H1 (cell line): Measurements from ENCODE around the gene METTL22. TPM values are rescaled to one million over a fixed set of nuclear protein-coding genes. Genes with fewer than 3 reads are reported as not detected.

ENCODE experiments used
- CTCF ChIA-PET: fragments of 300-600 bp; sonication (Branson Sonifier 250); formaldehyde crosslinking; loops from one replicate; lab custom pipeline; 2021; ENCODE audit not compliant: partially characterized antibody; lab: Charles Lee
- POLR2A ChIA-PET: fragments of 300-600 bp; sonication (Branson Sonifier 250); formaldehyde crosslinking; loops from one replicate; lab custom pipeline; 2021; ENCODE audit warnings: inconsistent platforms; ENCODE audit not compliant: partially characterized antibody; lab: Charles Lee
- DNase-seq, 2 experiments: peaks; one replicate each; pipeline versions ENCODE4 v3.0.0 to v3.0.0-alpha.2; 2010 to 2022; ENCODE audit warnings: low spot score in 2 of 2, low read depth in 1 of 2, mixed read lengths in 1 of 2
- FAIRE-seq: peaks from 2 replicates; lab custom pipeline; 2011; peaks lifted over from hg19 to GRCh38; lab: Jason Lieb, UNC
- H2AFZ ChIP-seq: 2 replicates; pipeline ENCODE4 v1.8.1; 2012; ENCODE audit warnings: low read length, inconsistent platforms
- H2AK5ac ChIP-seq: 2 replicates; pipeline ENCODE4 v1.6.1; 2013; ENCODE audit warnings: low read depth, low read length
- H2BK120ac ChIP-seq: replicated peaks from 2 replicates; pipeline ENCODE3; 2013; ENCODE audit warnings: low read depth, low read length, inconsistent platforms
- H2BK12ac ChIP-seq: 2 replicates; pipeline ENCODE4 v1.6.1; 2013; ENCODE audit warnings: low read depth, low read length
- H2BK15ac ChIP-seq: 2 replicates; pipeline ENCODE4 v1.6.1; 2013; ENCODE audit warnings: low read length
- H2BK20ac ChIP-seq: 2 replicates; pipeline ENCODE4 v1.6.1; 2013; ENCODE audit warnings: low read length
- H2BK5ac ChIP-seq: 2 replicates; pipeline ENCODE4 v1.6.1; 2013; ENCODE audit warnings: low read depth, low read length
- H3K14ac ChIP-seq: 2 replicates; pipeline ENCODE4 v1.6.1; 2013; ENCODE audit warnings: inconsistent platforms; ENCODE audit not compliant: insufficient read length
- H3K18ac ChIP-seq: 2 replicates; pipeline ENCODE4 v1.6.1; 2013; ENCODE audit warnings: low read length; ENCODE audit errors: extremely low read depth
- H3K23ac ChIP-seq: 2 replicates; pipeline ENCODE4 v1.6.1; 2013; ENCODE audit warnings: inconsistent platforms; ENCODE audit not compliant: insufficient read length
- H3K23me2 ChIP-seq: 2 replicates; pipeline ENCODE4 v1.6.1; 2013; ENCODE audit warnings: low read depth, low read length
- H3K27ac ChIP-seq: 2 replicates; pipeline ENCODE4 v1.6.1; 2011; ENCODE audit warnings: low read depth, low read length, inconsistent platforms
- H3K27me3 ChIP-seq, 4 experiments: replicated peaks in 1 of 4; 1 replicate in 1 of 4; 2 replicates in 3 of 4; pipeline versions ENCODE4 v1.6.1 to v1.8.1; 2011 to 2013; ENCODE audit warnings: low read length in 3 of 4, mild to moderate bottlenecking in 3 of 4, inconsistent platforms in 2 of 4, mixed read lengths in 2 of 4, moderate library complexity in 1 of 4; ENCODE audit not compliant: control insufficient read depth in 3 of 4, insufficient read depth in 3 of 4; ENCODE audit errors: extremely low read depth in 1 of 4
- H3K36me3 ChIP-seq, 4 experiments: 2 replicates each; pipeline versions ENCODE4 v1.6.1 to v1.8.1; 2011 to 2013; ENCODE audit warnings: mild to moderate bottlenecking in 4 of 4, low read length in 3 of 4, moderate library complexity in 2 of 4, control low read depth in 1 of 4, inconsistent platforms in 1 of 4; ENCODE audit not compliant: insufficient read depth in 4 of 4, control insufficient read depth in 2 of 4
- H3K4ac ChIP-seq: replicated peaks from 2 replicates; pipeline ENCODE3; 2013; ENCODE audit warnings: low read length, low read depth, mixed read lengths, inconsistent platforms; ENCODE audit not compliant: insufficient read length
- H3K4me1 ChIP-seq, 4 experiments: replicated peaks in 1 of 4; 1 replicate in 1 of 4; 2 replicates in 3 of 4; pipeline versions ENCODE4 v1.6.1 to v1.8.1; 2011 to 2013; ENCODE audit warnings: low read length in 3 of 4, inconsistent platforms in 2 of 4, mixed read lengths in 1 of 4; ENCODE audit not compliant: insufficient read depth in 4 of 4, control insufficient read depth in 3 of 4
- H3K4me2 ChIP-seq, 2 experiments: 2 replicates each; pipeline versions ENCODE4 v1.6.1 to v1.8.1; 2011 to 2013; ENCODE audit warnings: low read depth in 2 of 2, low read length in 2 of 2, control low read depth in 1 of 2, inconsistent platforms in 1 of 2, mild to moderate bottlenecking in 1 of 2; ENCODE audit not compliant: insufficient read depth in 1 of 2
- H3K4me3 ChIP-seq, 4 experiments: fragments of 200-600, 300-600 bp in 1 of 4; sonication (generic), shearing (Covaris generic), sonication (Bioruptor Twin) in 1 of 4; 2 replicates each; pipeline versions ENCODE4 v1.5.1 to v1.8.1; 2011 to 2016; ENCODE audit warnings: low read length in 4 of 4, low read depth in 3 of 4, control low read depth in 2 of 4, inconsistent platforms in 2 of 4, mild to moderate bottlenecking in 2 of 4, mixed read lengths in 1 of 4, moderate library complexity in 1 of 4; ENCODE audit not compliant: insufficient read depth in 2 of 4; ENCODE audit errors: extremely low read depth in 1 of 4
- H3K56ac ChIP-seq: replicated peaks from 2 replicates; pipeline ENCODE3; 2013; ENCODE audit warnings: low read depth, mild to moderate bottlenecking, mixed read lengths, low read length, inconsistent platforms; ENCODE audit not compliant: insufficient read length
- H3K79me1 ChIP-seq: 2 replicates; pipeline ENCODE4 v1.6.1; 2013; ENCODE audit warnings: low read depth, low read length, control low read depth
- H3K79me2 ChIP-seq, 2 experiments: 2 replicates each; pipeline versions ENCODE4 v1.6.1 to v1.8.1; 2012 to 2013; ENCODE audit warnings: low read length in 2 of 2, mild to moderate bottlenecking in 2 of 2, inconsistent platforms in 1 of 2; ENCODE audit not compliant: insufficient read depth in 2 of 2, control insufficient read depth in 1 of 2
- H3K9ac ChIP-seq, 4 experiments: replicated peaks in 1 of 4; 1 replicate in 1 of 4; 2 replicates in 3 of 4; pipeline versions ENCODE4 v1.6.1 to v1.8.1; 2011 to 2013; ENCODE audit warnings: low read depth in 3 of 4, low read length in 3 of 4, control low read depth in 2 of 4, mild to moderate bottlenecking in 2 of 4, moderate library complexity in 2 of 4, inconsistent platforms in 1 of 4; ENCODE audit errors: extremely low read depth in 1 of 4
- H3K9me3 ChIP-seq, 2 experiments: 2 replicates each; pipeline versions ENCODE4 v1.6.1 to v1.8.1; 2012 to 2013; ENCODE audit warnings: mild to moderate bottlenecking in 2 of 2, moderate library complexity in 2 of 2, control low read depth in 1 of 2, inconsistent platforms in 1 of 2, low read depth in 1 of 2, low read length in 1 of 2, mixed read lengths in 1 of 2; ENCODE audit not compliant: insufficient read depth in 2 of 2
- H4K20me1 ChIP-seq, 2 experiments: replicated peaks in 1 of 2; 2 replicates each; pipeline versions ENCODE3 to v1.8.1; 2011 to 2013; ENCODE audit warnings: inconsistent platforms in 2 of 2, low read length in 2 of 2, mild to moderate bottlenecking in 1 of 2; ENCODE audit not compliant: insufficient read depth in 2 of 2, control insufficient read depth in 1 of 2
- H4K5ac ChIP-seq: 2 replicates; pipeline ENCODE4 v1.6.1; 2013; ENCODE audit warnings: low read length, low read depth, mixed read lengths, inconsistent platforms; ENCODE audit not compliant: insufficient read length
- H4K8ac ChIP-seq: 2 replicates; pipeline ENCODE4 v1.8.0; 2013; ENCODE audit warnings: mild to moderate bottlenecking, moderate library complexity, low read length, inconsistent platforms; ENCODE audit not compliant: insufficient read depth; ENCODE audit errors: extremely low read depth
- H4K91ac ChIP-seq: replicated peaks from 2 replicates; pipeline ENCODE3; 2013; ENCODE audit warnings: low read length, mixed read lengths, inconsistent platforms; ENCODE audit not compliant: insufficient read length
- BACH1 ChIP-seq: IDR thresholded peaks from 2 replicates; pipeline ENCODE4 v1.6.1; 2012; ENCODE audit warnings: low read length, improper control_type of control experiment
- CREB1 ChIP-seq: IDR thresholded peaks from 2 replicates; pipeline ENCODE4 v1.6.1; 2012; ENCODE audit warnings: inconsistent platforms
- GABPA ChIP-seq: IDR thresholded peaks from 2 replicates; pipeline ENCODE4 v1.6.1; 2011; ENCODE audit warnings: mild to moderate bottlenecking, low read length, moderate library complexity, borderline replicate concordance; ENCODE audit not compliant: insufficient read depth
- MAFK ChIP-seq: IDR thresholded peaks from 2 replicates; pipeline ENCODE4 v1.6.1; 2012; ENCODE audit warnings: low read depth, mild to moderate bottlenecking, improper control_type of control experiment, low read length
- YY1 ChIP-seq: IDR thresholded peaks from 2 replicates; pipeline ENCODE4 v1.6.1; 2011; ENCODE audit warnings: low read depth, mild to moderate bottlenecking, low read length
- WGBS, 2 experiments: shearing (Covaris generic) in 1 of 2; methylation state at CpG; one replicate each; pipeline versions ENCODE4 v1.1.6 to v1.1.7; 2013 to 2015; ENCODE audit warnings: low lambda C conversion rate in 2 of 2, mixed read lengths in 2 of 2, inconsistent platforms in 1 of 2, low coverage in 1 of 2, missing lambda C conversion rate in 1 of 2; ENCODE audit not compliant: insufficient replicate concordance in 2 of 2, insufficient coverage in 1 of 2, insufficient read length in 1 of 2; ENCODE audit errors: extremely low coverage in 1 of 2, missing lambda C conversion rate in 1 of 2; 5-methylcytosine and 5-hydroxymethylcytosine counted together
- polyA plus RNA-seq, 7 experiments: library from polyadenylated mRNA; depleted of rRNA in 3 of 7; stranded (reverse) in 5 of 7; unstranded in 2 of 7; fragments of >200 nt in 5 of 7; fragments of 200-250 nt in 2 of 7; gene quantifications; 1 replicate in 5 of 7; 2 replicates in 1 of 7; 4 replicates in 1 of 7; pipeline versions ENCODE4 v1.2.1 to v1.2.3, GENCODE V29; 2011 to 2013; ENCODE audit warnings: missing spikeins in 2 of 7, mixed read lengths in 2 of 7
- total RNA-seq: library from RNA; stranded (reverse); fragmentation: NEBNext Ultra II Directional; extraction: Animal tissue kit (Norgen Biotek cat#: 25700); gene quantifications from 2 replicates; pipeline ENCODE4 v1.2.1, GENCODE V29; 2021
- TF ChIP-seq, protein P1 (sequence below), 3 experiments: IDR thresholded peaks; 1 replicate in 2 of 3; 2 replicates in 1 of 3; pipeline versions ENCODE4 v1.5.1 to v1.6.1; 2011; ENCODE audit warnings: low read length in 3 of 3, mild to moderate bottlenecking in 3 of 3, inconsistent platforms in 2 of 3, low read depth in 1 of 3, moderate library complexity in 1 of 3; ENCODE audit not compliant: insufficient read depth in 1 of 3; ENCODE audit errors: control extremely low read depth in 1 of 3
- TF ChIP-seq, protein P2 (sequence below): IDR thresholded peaks from 2 replicates; pipeline ENCODE4 v1.6.1; 2011; ENCODE audit warnings: low read depth, mild to moderate bottlenecking, low read length; ENCODE audit not compliant: insufficient read depth

The METTL22 gene
- total and polyA plus RNA-seq, 2 of the 8 experiments (the other 6 are each of a cell fraction or from before 2014, with no cell fraction given) = 56.7 to 85.2 TPM

DNA sequence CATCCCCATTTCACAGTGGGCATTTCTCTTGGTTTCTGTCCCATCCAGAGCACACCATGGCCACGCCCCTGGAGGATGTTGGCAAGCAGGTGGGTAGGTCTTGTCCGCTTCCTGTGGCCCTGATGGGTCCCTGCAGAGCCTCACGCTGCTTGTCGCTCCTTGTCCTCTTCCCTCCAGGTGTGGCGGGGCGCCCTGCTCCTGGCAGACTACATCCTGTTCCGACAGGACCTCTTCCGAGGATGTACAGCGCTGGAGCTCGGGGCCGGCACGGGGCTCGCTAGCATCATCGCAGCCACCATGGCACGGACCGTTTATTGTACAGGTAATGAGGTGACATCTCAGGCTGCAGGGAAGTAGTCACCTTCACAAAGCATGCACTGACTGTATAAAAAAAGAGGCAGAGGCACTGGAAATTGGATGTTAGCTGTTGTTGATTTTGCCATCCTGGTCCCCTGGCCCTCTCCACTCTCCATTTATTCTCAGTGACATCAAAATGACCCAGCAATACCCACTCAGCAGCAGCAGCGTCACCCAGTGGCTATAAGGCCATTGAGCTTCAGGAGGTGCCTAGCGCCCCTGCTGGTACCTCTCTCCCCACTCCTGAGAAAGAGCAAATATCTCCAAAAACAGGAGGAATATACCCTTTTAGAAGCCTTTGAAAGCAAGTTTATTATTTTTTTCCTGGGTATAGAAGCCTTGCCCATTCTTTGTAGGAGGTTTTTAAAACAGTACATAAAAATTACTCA is 13.7 kb downstream of the METTL22 start:
- no peak overlapping the region for H3K18ac ChIP-seq
- 0 out of 2 replicates have a peak overlapping the region, but pooled peaks have one; percentile 60 for H2BK5ac ChIP-seq
- H3K4me1 ChIP-seq = no peaks in the 10 kb centered on the region
- H2BK20ac ChIP-seq = no peak overlapping the region
- H3K56ac ChIP-seq = no peak overlapping the region
- H4K5ac ChIP-seq = no peak overlapping the region
- H4K8ac ChIP-seq = no peak overlapping the region; the same call in 1 of the 2 replicates
- no peaks in the 10 kb centered on the region for H3K9me3 ChIP-seq
- H3K79me1 ChIP-seq = peaks cover 4% of the 10 kb centered on the region
- no peak overlapping the region for H3K4me3 ChIP-seq
- no peak overlapping the region for H3K4me2 ChIP-seq
- no peak overlapping the region for H3K27ac ChIP-seq
- no peak overlapping the region for H4K91ac ChIP-seq
- 0 out of 7 replicates have a peak overlapping the region, but pooled peaks of 1 of the 4 experiments have one; percentile 13 for H3K9ac ChIP-seq
- H3K27me3 ChIP-seq = no peaks in the 10 kb centered on the region
- FAIRE-seq (peak; percentile 91), DNase-seq (peak; percentile 43 to 68)
- H3K36me3 ChIP-seq = peaks cover 26 to 71% (median 51%) of the 10 kb centered on the region in 4 experiments
- H4K20me1 ChIP-seq = peaks cover 3 to 20% of the 10 kb centered on the region in 2 experiments
- no peak overlapping the region for H3K4ac ChIP-seq
- CTCF ChIA-PET = interaction anchor here (0.8 to 24.1 kb wide), 36 partner anchors 10 to 490 kb away, joined by 3 to 416 read pairs (median 4); partner anchors contain the start of genes METTL22 and TMEM114
- no peak overlapping the region for H2AFZ ChIP-seq
- H3K79me2 ChIP-seq = no peaks in the 10 kb centered on the region
- no peak overlapping the region for H3K23ac ChIP-seq
- 81% methylated on average over 18 of the region's 18 CpGs; no CpG with 5 or more reads in 1 of the 2 experiments for WGBS, 2 experiments
- H2BK15ac ChIP-seq = 0 out of 2 replicates have a peak overlapping the region, but pooled peaks have one; percentile 8
- H2AK5ac ChIP-seq = no peak overlapping the region
- H3K14ac ChIP-seq = no peak overlapping the region
- H2BK12ac ChIP-seq = no peak overlapping the region
- POLR2A ChIA-PET = interaction anchor here (0.8 to 3.9 kb wide), 9 partner anchors 8 to 66 kb away, joined by 3 to 23 read pairs (median 4); partner anchors contain the start of gene METTL22
- no peak overlapping the region for H2BK120ac ChIP-seq
- H3K23me2 ChIP-seq = no peaks in the 10 kb centered on the region
- TF ChIP-seq, protein P1, sequence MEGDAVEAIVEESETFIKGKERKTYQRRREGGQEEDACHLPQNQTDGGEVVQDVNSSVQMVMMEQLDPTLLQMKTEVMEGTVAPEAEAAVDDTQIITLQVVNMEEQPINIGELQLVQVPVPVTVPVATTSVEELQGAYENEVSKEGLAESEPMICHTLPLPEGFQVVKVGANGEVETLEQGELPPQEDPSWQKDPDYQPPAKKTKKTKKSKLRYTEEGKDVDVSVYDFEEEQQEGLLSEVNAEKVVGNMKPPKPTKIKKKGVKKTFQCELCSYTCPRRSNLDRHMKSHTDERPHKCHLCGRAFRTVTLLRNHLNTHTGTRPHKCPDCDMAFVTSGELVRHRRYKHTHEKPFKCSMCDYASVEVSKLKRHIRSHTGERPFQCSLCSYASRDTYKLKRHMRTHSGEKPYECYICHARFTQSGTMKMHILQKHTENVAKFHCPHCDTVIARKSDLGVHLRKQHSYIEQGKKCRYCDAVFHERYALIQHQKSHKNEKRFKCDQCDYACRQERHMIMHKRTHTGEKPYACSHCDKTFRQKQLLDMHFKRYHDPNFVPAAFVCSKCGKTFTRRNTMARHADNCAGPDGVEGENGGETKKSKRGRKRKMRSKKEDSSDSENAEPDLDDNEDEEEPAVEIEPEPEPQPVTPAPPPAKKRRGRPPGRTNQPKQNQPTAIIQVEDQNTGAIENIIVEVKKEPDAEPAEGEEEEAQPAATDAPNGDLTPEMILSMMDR (IDR thresholded peaks at IDR 0.05; ENCODE audit: control extremely low read depth in 1 of 3, insufficient read depth in 1 of 3, low read depth in 1 of 3, low read length in 3 of 3) = peak; percentile 98 to 100 (median 99)
- peak; percentile 86 for TF ChIP-seq CREB1
- TF ChIP-seq MAFK = peak; percentile 67
- 0 out of 2 replicates have a peak, but pooled peaks have one; percentile 9 for TF ChIP-seq YY1
- TF ChIP-seq BACH1 = peak; percentile 62; the same call in 1 of the 2 replicates
- TF ChIP-seq, protein P2, sequence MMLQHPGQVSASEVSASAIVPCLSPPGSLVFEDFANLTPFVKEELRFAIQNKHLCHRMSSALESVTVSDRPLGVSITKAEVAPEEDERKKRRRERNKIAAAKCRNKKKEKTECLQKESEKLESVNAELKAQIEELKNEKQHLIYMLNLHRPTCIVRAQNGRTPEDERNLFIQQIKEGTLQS = 0 out of 2 replicates have a peak, but pooled peaks have one; percentile 43
- no peak for TF ChIP-seq GABPA
